Measurements from ENCODE around the gene VNN1.

The VNN1 gene

DNA sequence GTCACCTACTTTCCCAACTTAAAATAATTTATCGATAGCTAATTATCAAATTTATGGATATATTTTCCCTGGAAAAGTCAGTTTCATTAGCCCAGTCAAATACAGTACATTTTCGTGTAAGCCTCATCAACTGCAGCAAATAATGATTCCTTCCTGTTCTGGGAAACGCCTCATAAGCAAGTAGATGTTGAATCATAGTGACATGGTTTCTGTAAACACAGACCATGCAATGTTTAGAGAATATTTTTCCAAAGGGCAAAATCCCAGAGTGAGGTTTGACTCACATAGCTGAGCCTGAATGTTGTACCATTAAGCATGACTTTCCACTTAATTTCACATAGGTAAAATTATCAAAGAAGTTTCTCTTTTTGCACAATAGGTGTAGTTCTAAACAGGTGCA lies 16.7 kb upstream of the VNN1 start:
- TF ChIP-seq, protein P1, sequence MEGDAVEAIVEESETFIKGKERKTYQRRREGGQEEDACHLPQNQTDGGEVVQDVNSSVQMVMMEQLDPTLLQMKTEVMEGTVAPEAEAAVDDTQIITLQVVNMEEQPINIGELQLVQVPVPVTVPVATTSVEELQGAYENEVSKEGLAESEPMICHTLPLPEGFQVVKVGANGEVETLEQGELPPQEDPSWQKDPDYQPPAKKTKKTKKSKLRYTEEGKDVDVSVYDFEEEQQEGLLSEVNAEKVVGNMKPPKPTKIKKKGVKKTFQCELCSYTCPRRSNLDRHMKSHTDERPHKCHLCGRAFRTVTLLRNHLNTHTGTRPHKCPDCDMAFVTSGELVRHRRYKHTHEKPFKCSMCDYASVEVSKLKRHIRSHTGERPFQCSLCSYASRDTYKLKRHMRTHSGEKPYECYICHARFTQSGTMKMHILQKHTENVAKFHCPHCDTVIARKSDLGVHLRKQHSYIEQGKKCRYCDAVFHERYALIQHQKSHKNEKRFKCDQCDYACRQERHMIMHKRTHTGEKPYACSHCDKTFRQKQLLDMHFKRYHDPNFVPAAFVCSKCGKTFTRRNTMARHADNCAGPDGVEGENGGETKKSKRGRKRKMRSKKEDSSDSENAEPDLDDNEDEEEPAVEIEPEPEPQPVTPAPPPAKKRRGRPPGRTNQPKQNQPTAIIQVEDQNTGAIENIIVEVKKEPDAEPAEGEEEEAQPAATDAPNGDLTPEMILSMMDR (IDR thresholded peaks at IDR 0.05; ENCODE audit: insufficient read depth, low read length, missing control alignments), result no peak
- no peak for DNase-seq (ENCODE audit: low read depth, low spot score)
- no peak overlapping the region for H3K4me3 ChIP-seq (ENCODE audit: low read depth, low read length)
- CTCF ChIA-PET, result no interaction called here
- POLR2A ChIA-PET, result no interaction called here

DNA sequence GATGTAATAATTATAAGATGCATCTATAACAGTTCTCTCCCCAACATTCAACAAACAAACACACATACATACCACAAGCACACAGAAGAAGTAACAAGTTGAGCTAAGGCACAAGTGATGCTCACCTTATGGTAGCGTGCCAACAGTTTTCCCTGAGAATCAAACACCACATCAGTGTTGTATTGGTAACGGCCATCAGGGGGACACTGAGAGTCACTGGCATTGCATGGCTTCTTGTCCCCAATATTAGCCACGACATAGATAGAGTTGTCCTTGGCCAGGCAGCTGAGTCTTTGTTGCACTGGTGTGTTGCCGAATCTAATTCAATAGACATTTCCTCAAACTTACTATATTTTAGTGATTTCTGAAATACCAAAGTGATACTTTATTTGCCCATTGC lies 14.8 kb upstream of the VNN1 start:
- POLR2A ChIA-PET, result no interaction called here
- no peak overlapping the region for H3K4me3 ChIP-seq (ENCODE audit: low read depth, low read length)
- TF ChIP-seq, protein P1 (IDR thresholded peaks at IDR 0.05; ENCODE audit: insufficient read depth, low read length, missing control alignments), result no peak
- CTCF ChIA-PET, result interaction anchor here (1.9 kb wide), 1 partner anchor 13 kb away, joined by 7 read pairs; no protein-coding TSS in a partner anchor
- DNase-seq (ENCODE audit: low read depth, low spot score), result no peak

DNA sequence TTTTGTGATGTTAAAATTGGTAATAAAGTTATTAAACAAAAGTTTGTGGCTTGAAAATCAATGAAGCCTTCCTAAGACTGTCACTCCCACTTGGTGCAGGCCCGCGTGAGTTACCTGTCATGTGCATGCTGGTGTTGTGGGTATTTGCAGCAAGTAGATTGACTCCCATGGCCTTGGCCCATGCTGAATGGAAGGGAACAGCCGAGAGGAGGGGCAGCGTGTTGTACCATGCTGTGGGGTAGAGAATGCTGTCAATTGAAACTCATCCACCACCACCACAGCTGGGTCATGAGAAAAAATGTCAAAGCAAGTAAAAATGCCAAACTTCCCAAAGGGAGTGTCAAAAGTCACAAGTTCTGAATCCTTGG lies 12.7 kb upstream of the VNN1 start:
- CTCF ChIA-PET, result no interaction called here
- TF ChIP-seq, protein P1 (IDR thresholded peaks at IDR 0.05; ENCODE audit: insufficient read depth, low read length, missing control alignments), result no peak
- POLR2A ChIA-PET, result no interaction called here
- no peak for DNase-seq (ENCODE audit: low read depth, low spot score)
- no peak overlapping the region for H3K4me3 ChIP-seq (ENCODE audit: low read depth, low read length)

GRCh38 chr6:132725947-132726607 lies 12.2 kb upstream of the VNN1 start:
- POLR2A ChIA-PET, result no interaction called here
- CTCF ChIA-PET, result no interaction called here
- H3K4me3 ChIP-seq (ENCODE audit: low read depth, low read length), result no peak overlapping the region
- TF ChIP-seq, protein P1 (IDR thresholded peaks at IDR 0.05; ENCODE audit: insufficient read depth, low read length, missing control alignments), result no peak
- no peak for DNase-seq (ENCODE audit: low read depth, low spot score)

DNA sequence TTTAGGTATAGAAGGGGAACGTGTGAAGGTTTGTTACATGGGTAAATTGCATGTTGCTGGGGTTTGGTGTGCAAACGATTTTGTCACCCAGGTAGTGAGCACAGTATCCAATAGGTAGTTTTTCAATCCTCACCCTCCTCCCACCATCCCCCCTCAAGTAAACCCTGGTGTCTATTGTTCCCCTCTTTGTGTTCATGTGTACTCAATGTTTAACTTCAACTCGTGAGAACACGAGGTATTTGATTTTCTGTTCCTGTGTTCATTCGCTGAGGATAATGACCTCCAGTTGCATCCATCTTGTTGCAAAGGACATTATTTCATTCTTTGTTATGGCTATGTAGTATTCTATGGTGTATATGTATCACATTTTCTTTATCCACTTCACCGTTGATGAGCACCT lies 11.6 kb upstream of the VNN1 start:
- TF ChIP-seq, protein P1 (IDR thresholded peaks at IDR 0.05; ENCODE audit: insufficient read depth, low read length, missing control alignments), result no peak
- no peak for DNase-seq (ENCODE audit: low read depth, low spot score)
- POLR2A ChIA-PET, result no interaction called here
- CTCF ChIA-PET, result no interaction called here
- H3K4me3 ChIP-seq (ENCODE audit: low read depth, low read length), result no peak overlapping the region

DNA sequence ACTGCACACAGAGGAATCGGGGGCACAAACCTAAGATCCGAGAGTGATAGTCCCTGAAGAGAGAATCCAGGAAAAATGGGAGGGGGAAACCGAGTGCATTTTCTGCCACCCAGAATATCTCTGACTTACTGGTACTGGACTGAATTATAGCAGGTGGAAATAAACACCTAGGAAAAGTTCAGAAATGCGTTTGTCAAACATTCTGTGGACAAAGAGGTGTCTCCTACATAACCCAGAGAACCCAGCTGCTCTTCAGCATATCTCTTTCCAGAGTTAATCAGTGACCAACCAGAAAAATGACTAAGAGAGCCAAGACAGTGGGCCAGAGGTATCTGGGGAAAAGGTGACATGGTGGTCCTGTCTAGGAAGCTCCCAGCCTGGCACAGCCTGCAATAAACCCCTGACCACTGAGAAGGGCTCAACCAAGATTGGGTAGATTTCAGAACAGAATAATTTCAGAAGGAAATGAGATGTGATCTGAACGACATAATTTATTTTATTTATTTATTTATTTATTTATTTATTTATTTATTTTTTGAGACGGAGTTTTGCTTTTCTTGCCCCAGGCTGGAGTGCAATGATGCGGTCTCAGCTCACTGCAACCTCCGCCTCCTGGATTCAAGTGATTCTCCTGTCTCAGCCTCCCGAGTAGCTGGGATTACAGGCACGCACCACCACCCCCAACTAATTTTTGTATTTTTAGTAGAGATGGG lies 6.0 kb upstream of the VNN1 start:
- TF ChIP-seq, protein P1 (IDR thresholded peaks at IDR 0.05; ENCODE audit: insufficient read depth, low read length, missing control alignments), result no peak
- ChIA-PET CTCF (no interaction called here), POLR2A (no interaction called here)
- H3K4me3 ChIP-seq (ENCODE audit: low read depth, low read length), result no peak overlapping the region
- no peak for DNase-seq (ENCODE audit: low read depth, low spot score)
